GM19193 (cell line): ENCODE results near the gene RALGAPA2.

ENCODE experiments used
- POLR2A ChIP-seq: IDR thresholded peaks from 4 replicates; pipeline ENCODE4 v1.6.1; 2011; ENCODE audit not compliant: insufficient read depth, insufficient read length; ENCODE audit errors: extremely low read depth

RALGAPA2 gene

DNA sequence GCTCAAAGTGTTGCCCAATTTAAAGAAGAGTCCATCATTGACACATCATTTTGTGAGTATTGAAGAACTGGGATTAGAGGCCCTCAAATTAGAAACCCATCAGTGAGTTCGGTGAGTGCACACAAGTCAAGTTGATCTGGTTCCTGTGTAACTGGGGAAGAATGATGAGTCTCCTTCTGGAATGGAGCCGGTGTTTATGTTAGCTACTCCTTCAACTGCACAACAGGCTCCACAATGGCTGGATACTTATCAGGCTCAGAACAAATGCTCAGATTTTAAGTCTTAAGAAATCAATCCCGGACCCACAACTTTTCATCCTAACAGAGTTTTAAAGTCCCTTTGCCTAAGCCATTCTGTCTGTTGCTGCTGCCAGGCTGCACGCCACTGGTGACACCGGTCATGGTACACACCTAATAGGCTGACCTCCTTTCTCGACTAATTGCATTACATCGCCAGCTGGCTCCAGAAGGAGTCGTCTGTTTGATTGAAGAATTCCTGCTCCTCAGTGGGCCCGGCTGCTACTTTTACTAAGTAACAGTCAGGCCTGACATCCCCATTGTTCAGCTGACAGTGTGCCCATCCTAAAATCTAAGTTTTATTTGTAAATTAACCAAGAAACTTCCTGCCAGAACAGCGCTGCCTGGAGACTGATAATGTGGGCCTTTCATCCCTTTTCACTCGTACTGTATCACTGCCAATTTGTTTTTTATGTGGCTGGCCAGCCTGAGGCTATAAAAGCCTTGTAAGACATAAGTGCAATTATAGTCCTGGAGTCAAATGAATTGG is 214.2 kb downstream of the RALGAPA2 start:
- TF ChIP-seq POLR2A, result no peak

DNA sequence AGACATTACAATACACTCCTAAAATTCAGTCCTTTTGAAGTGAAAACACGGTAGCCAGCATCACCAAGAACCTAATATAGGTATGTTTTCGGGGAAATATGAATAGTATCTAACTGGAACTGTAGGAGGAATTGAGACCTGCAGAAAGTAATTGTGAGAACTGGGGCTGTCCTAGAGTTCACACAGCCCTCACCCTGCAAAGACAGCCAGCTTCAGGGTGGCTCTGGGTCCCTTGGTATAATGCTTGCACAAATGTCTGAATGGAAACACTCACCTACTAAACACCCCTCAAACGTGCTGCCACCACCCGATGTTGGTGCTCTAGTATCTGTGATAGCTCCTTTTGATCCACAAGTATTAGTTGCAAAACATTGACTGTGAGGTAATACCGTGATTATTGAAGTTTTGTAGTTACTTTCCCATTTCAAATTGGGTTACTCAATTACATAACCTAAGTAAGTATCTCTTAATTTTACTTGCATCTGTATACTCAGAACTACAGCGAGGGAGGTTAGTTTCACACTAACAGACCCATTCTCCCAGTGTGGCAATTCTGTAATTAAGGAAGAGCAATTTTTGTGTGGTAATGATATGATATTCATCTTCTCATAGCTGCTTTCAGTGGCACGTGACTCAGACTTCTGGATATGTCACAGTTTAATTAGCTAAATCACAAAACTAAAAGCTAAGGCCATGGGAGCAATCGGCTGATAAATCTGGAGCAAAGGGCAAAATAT is 215.0 kb downstream of the RALGAPA2 start:
- no peak for TF ChIP-seq POLR2A

DNA sequence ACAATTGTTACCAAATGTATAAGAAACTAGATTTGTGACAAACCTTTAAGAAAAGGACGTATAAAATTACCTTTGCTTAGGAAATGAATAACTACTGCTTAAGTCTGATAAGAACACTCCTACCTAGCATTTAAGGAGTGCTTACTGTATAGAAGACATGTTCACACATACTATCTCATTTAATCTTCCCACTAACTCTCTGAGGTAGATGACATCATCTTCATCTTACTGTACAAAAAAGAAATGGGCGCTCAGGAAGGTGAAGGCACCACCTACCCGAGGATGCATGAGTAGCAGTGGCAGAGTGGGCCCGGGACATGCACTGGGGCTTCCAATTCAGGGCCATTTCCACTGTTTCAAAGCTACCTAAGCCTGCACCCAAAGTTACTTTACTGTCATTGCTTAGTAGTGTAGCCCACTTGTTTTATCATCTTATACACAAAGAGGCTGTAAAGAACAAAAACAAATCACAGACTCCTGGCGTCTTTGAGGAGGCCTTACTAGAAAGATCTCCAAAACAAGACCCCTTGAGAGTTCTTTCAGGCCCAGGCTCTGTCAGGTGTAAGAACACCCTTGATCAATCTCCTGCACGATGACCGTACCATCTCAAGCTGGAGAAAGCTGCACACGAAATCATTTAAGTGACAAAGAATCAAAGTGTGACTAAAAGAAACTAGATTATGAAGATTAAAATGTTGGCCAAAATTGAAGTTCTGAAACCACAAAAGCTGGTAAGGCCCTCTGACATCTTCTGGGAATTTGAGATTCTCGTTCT is 216.5 kb downstream of the RALGAPA2 start:
- no peak for TF ChIP-seq POLR2A

DNA sequence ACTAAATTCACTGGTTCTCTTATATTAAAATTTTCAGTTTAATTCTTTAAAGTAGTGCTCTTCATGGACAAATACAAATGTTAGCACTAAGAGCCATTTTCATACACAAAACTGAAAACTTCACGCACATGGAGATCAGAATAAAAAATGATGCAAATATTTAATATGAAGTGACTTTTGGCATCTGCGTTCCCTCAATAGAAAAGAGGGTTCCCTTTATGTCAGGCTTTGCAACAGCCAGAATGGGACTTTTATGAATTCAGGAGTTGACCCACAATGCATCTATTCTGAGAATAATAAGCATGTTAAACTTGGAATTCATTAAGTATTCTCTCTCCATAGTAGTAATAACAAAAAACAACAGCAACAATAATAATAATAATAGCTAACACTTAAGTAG is 218.7 kb downstream of the RALGAPA2 start:
- TF ChIP-seq POLR2A, result no peak

DNA sequence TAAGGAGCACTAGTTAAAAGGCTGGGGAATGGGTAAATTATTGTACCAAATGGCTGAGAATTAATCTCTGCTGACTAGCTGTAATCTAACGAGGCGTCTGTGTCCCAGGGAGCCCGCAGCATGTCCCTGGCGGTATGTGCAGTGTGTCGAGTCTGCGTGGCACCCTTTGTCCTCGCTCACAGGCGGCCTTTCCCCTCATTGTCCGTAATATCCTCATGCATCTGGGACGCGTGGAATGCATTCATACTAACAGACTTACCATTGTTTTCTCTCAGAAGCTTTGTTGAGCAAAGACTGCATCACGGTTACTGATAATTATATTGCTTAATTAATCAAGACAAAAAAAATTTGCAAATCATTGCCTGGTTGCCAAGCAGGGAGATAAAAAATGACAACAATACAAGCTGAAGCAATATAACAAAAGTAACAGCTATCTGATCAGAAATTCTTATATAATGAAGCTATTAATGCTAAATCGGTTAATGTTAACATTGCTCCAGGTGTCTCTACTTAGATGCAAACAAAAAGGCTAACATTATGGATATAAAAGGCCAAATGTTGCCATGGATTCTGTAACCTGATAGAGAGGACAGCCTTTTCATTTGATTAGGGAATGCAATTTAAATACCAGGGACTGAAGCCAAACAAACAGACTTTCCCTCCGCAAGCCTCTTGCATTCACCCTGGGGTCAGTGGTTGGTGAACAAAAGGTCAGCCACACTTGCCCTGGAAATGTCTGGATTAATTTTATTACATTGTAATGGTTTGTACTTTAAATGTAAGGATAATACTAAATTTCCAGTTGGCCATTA is 219.7 kb downstream of the RALGAPA2 start:
- no peak for TF ChIP-seq POLR2A

DNA sequence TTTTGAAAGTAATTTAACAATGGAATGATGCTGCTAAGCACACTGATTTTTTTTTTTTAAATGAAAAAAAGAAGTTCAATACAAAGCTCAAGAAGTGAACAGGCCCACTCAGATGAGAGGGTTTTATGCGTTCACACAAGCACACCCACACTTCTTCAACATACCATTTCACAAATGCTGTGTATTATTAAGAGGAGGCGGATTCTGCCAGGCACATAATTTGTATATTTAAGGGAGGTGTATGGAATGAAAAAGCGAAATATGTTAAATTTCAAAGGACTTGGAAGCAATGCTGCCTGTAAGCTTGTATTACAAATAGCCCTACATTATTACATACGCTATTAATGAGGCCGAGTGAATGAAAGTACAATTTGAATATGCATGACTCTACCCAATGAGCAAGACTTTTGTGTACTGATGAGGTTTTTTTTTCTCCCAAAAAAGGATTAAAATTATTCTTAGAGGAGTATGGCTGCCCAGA is 220.6 kb downstream of the RALGAPA2 start:
- TF ChIP-seq POLR2A, result no peak

DNA sequence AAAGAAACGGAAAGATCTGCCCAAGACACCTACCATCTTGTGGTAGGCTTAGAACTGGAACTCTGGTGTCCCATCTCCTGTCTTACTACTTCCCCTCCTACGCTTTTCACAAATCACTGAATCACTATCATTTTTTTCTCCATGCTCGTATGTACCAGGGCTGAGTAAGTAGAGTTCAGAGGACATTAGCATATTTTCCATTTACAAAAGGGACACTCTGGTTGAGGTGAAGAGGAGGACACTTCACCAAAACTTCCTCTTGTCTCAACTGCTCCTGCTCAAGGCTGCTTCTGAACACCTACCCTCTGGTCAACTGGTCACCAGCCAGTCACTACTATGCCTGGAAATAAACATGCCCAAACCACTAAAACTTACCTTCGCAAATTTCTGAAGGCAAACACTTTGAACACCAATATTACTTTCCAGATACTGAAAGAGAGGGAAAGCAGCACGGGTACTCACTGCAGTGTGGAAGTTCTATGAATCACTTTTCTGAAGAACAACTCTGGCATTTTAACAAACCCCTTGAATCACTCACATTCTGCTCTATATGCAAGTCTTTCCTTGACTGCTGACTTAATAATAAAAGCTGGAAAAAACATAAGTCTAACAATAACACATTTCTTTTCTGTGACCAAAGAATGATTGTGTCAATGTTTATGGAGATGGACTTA is 221.2 kb downstream of the RALGAPA2 start:
- TF ChIP-seq POLR2A, result no peak

DNA sequence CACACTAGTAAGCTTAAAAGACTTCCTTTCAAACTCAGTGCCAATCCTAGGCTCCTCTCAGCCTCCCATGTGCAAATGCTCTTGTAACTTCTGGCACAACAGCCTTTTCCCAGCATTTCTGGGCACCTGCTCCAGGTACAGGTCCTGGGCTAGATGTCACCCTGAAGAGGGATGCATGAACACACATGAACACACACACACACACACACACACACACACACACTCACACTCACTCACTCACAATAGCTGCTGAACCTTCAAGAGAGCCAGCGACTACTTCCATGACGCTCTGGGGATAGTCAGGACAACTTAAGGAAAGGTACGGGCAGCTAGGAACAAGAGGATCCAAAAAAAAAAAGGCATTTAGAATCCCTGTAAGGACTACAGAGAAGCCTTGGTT is 221.8 kb downstream of the RALGAPA2 start:
- TF ChIP-seq POLR2A, result no peak

DNA sequence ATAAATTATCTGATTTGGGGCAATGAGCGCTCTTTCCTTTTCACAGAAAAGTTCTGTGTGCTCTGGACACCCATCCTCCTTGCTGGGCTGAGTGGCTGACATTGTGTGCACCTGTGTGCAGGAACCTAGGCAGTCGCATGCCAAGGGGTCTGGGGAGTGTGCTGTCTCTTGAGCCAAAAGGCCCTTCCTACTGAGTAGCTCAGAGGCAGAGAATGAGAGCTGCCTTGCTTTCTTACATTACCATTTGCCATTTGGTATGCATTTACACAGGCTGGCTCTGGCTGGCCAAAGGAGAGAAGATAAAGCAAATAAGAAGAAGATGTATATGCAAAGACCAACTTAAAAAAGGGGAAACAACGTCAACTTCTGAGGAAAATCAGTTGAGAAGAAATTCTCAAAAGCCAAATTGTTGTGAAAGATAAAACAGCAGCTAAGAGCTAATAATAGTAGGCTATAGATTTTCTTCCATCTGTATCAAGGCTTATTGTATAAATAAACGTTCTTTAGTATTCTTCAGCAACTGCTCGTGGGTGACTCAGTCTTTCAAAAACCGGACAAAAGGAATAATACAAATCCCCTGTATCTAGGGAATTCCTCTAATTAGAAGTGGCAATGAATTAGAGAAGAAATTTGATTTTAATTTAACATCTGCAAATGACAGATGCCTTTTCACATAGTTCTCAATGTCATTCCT is 222.6 kb downstream of the RALGAPA2 start:
- no peak for TF ChIP-seq POLR2A

DNA sequence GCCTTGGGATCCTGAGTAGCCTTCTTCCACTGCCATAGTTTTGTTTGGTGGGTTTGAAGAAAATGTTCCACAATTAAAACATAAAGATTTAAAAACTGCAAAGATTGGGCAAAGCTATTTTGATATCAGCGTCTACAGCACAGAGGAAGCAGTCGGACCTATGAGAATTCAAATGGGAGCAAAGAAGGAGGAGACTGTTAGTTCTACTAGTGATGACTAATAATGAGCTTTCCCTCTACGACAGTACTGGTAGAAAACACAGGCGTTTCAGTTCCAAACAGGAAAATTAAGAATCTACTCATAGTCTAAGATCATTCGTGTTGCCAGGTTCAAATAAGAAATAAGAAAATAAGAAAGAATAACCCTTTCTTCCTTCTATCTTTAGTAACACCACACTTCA is 223.4 kb downstream of the RALGAPA2 start:
- no peak for TF ChIP-seq POLR2A

DNA sequence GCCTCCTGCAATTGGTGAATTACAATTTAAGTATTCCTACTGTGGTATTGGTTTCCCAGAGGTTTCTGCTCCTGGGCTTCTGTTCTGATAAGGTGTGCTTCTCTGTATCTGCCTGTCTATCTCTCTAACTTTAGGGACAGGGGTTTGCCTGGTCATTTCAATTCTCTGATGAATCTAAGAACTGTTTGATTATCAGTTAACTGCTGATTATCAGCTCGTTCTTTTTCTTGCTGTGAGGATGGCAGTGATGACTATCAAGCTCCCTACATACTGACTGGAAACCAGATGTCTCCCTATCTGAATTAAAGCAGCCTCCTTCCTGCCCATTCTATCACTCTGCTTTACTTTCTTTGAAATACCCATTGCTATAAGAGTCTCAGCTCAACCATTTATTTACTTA is 224.1 kb downstream of the RALGAPA2 start:
- no peak for TF ChIP-seq POLR2A

DNA sequence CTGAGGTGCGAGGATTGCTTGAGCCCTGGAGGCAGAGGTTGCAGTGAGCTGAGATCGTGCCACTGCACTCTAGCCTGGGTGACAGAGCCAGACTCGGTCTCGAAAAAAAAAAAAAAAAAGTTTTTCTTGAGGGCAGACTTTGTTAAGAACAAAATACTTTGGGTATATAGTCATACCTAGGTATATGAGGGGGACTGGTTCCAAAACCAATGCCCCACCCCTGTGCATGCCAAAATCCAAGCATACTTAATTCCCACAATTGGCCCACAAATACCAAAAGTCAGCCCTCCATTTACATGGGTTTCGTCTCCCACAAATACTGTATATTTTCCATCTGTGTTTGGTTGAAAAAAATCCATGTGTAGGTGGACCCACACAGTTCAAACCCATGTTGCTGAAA is 224.6 kb downstream of the RALGAPA2 start:
- TF ChIP-seq POLR2A, result no peak

DNA sequence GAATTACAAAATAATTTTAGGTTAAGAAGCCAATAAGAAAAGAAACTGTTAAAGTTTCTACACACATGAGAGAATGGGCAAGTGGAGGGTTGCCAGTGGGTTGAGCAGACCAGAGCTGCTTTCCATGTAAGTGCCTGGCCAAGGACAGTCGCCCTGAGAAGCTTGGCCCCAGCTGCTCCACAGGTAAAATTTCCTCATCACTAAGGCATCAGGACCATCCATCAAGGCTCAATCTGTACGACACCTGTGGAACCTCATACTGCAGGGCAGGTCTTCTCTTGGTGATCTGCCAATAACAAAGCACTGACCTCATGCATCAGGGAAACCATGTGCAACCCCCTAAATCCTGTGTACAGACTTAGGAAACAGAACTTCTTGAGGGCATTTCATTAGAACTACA is 229.1 kb downstream of the RALGAPA2 start:
- TF ChIP-seq POLR2A, result no peak
